ENCODE results near the gene RAB3GAP1. TPM values are rescaled to one million over a fixed set of nuclear protein-coding genes. Genes with fewer than 3 reads are reported as not detected.

The RAB3GAP1 gene
- total and polyA plus RNA-seq, 3 donors from 2014 or later, result 39.9 to 45.9 (median 40.5) TPM

DNA sequence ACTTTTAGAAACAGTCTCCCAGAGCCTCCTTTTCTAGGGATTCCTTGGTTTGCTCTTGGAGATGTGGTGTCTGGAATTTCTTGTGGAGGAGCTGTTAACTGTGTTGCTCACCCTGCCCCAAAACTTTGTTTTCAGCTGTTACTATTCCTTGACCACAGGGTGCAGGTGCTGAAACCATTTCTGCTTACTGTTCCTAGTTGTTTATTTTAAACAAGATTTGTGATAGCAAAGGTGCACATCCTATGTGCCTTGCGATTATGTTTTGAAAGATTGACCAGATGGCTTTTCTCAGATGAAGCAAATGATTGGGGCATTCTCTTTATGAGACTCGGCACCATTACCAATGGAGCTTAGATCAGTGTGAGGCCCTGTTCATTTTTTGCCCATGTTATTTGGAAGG is 111.2 kb downstream of the RAB3GAP1 start:
- 89% methylated on average over 2 of the region's 2 CpGs for WGBS, 2 donors
- no peak overlapping the region for H3K27ac ChIP-seq
- no peaks in the 10 kb centered on the region for H3K9me3 ChIP-seq
- intact Hi-C loops (cut with DNase I; ENCODE audit: low total_unique reads), result no loop called here
- H3K36me3 ChIP-seq (ENCODE audit: low read depth, missing control alignments), result no peaks in the 10 kb centered on the region
- H3K4me3 ChIP-seq, result no peak overlapping the region
- no peak for DNase-seq
- TF ChIP-seq, protein P1, sequence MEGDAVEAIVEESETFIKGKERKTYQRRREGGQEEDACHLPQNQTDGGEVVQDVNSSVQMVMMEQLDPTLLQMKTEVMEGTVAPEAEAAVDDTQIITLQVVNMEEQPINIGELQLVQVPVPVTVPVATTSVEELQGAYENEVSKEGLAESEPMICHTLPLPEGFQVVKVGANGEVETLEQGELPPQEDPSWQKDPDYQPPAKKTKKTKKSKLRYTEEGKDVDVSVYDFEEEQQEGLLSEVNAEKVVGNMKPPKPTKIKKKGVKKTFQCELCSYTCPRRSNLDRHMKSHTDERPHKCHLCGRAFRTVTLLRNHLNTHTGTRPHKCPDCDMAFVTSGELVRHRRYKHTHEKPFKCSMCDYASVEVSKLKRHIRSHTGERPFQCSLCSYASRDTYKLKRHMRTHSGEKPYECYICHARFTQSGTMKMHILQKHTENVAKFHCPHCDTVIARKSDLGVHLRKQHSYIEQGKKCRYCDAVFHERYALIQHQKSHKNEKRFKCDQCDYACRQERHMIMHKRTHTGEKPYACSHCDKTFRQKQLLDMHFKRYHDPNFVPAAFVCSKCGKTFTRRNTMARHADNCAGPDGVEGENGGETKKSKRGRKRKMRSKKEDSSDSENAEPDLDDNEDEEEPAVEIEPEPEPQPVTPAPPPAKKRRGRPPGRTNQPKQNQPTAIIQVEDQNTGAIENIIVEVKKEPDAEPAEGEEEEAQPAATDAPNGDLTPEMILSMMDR (IDR thresholded peaks at IDR 0.05), result no peak
- TF ChIP-seq POLR2A (IDR thresholded peaks at IDR 0.05), result no peak
- no peaks in the 10 kb centered on the region for H3K4me1 ChIP-seq
- H3K27me3 ChIP-seq, result no peaks in the 10 kb centered on the region

DNA sequence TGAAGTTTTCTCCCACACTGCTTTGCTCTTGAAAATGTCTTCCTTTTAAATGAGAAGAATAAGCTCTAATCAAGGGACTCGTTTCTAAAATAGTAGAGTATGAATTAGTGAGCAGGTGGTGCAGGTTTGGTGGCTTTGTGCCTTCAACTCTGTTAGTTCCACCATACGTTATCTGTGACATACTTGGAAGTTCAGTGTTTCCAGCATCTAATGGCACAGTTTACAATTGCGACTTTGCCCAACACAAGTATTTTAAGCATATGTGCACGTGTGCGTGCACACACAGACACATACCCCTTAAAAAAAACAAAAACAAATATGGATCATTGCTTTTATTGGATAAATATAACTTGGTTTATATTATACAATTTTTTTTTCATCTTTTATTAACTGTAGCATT is 111.8 kb downstream of the RAB3GAP1 start:
- Histone ChIP-seq H3K27ac (no peak overlapping the region), H3K9me3 (no peaks in the 10 kb centered on the region), H3K27me3 (no peaks in the 10 kb centered on the region), H3K4me3 (no peak overlapping the region), H3K4me1 (no peaks in the 10 kb centered on the region), H3K36me3 (ENCODE audit: low read depth, missing control alignments) (no peaks in the 10 kb centered on the region)
- TF ChIP-seq POLR2A (IDR thresholded peaks at IDR 0.05), result no peak
- TF ChIP-seq, protein P1 (IDR thresholded peaks at IDR 0.05), result no peak
- 93 to 94% methylated on average over 5 of the region's 5 CpGs for WGBS, 2 donors
- DNase-seq, result no peak
- intact Hi-C loops (cut with DNase I; ENCODE audit: low total_unique reads), result no loop called here

GRCh38 chr2:135164431-135164830 is 112.3 kb downstream of the RAB3GAP1 start:
- DNase-seq, result no peak
- Histone ChIP-seq H3K36me3 (ENCODE audit: low read depth, missing control alignments) (no peaks in the 10 kb centered on the region), H3K27me3 (no peaks in the 10 kb centered on the region), H3K9me3 (no peaks in the 10 kb centered on the region), H3K27ac (no peak overlapping the region), H3K4me1 (no peaks in the 10 kb centered on the region), H3K4me3 (no peak overlapping the region)
- intact Hi-C loops (cut with DNase I; ENCODE audit: low total_unique reads), result no loop called here
- WGBS, 2 donors, result 76 to 82% methylated on average over 3 of the region's 3 CpGs
- TF ChIP-seq POLR2A (IDR thresholded peaks at IDR 0.05), result no peak
- TF ChIP-seq, protein P1 (IDR thresholded peaks at IDR 0.05), result no peak

DNA sequence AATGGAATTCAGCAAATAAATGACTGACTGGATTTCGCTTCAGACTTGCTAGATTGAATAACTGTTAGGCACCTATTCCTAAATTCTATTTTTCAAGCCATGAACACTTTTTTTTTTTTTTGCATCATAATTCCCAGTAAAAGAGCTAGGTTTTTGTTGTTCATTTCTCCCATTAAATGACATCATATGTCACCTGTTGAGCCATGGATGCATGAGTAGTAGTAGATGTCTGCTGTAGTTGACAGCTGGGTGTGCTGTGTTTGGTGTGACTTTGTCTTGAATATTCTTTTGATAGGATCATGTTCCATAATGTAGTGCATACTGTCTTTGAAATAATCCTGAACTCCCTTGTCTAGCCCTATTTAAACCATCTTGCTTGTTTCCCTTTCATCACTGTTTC is 115.2 kb downstream of the RAB3GAP1 start:
- intact Hi-C loops (cut with DNase I; ENCODE audit: low total_unique reads), result no loop called here
- Histone ChIP-seq H3K36me3 (ENCODE audit: low read depth, missing control alignments) (no peaks in the 10 kb centered on the region), H3K4me1 (no peaks in the 10 kb centered on the region), H3K4me3 (no peak overlapping the region), H3K27ac (no peak overlapping the region), H3K9me3 (no peaks in the 10 kb centered on the region), H3K27me3 (no peaks in the 10 kb centered on the region)
- 94 to 97% methylated on average over 1 of the region's 1 CpG for WGBS, 2 donors
- TF ChIP-seq POLR2A (IDR thresholded peaks at IDR 0.05), result no peak
- TF ChIP-seq, protein P1 (IDR thresholded peaks at IDR 0.05), result no peak
- no peak for DNase-seq

DNA sequence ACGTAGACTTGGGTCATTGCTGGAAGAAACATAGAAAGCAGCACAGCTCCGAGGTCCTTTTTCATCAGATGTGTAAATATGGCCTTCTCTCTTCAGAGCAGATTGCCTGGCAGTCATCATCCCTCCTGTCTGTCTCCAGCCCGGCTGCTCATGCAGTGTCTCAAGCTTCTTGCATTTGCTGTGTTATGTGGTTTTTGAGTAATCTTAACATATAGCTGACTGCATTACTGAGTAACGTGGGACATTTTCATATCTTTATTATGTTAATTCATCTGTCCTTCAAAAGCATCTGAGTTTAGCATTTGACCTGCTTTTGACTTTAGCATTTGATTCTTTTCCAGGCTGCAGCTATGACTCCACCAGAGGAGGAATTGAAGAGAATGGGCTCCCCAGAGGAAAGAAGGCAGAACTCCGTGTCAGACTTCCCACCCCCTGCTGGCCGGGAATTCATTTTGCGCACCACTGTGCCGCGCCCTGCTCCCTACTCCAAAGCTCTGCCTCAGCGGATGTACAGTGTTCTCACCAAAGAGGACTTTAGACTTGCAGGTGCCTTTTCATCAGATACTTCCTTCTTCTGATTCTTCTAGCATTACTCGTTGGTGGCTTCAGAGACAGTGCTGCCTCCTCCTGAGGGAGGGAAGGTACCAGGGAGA is 116.2 kb downstream of the RAB3GAP1 start:
- no peak overlapping the region for H3K4me3 ChIP-seq
- H3K9me3 ChIP-seq, result no peaks in the 10 kb centered on the region
- no peak overlapping the region for H3K27ac ChIP-seq
- no peak for TF ChIP-seq POLR2A (IDR thresholded peaks at IDR 0.05)
- TF ChIP-seq, protein P1 (IDR thresholded peaks at IDR 0.05), result no peak
- no peak for DNase-seq
- H3K27me3 ChIP-seq, result no peaks in the 10 kb centered on the region
- 89 to 92% methylated on average over 11 of the region's 11 CpGs for WGBS, 2 donors
- H3K36me3 ChIP-seq (ENCODE audit: low read depth, missing control alignments), result no peaks in the 10 kb centered on the region
- intact Hi-C loops (cut with DNase I; ENCODE audit: low total_unique reads), result no loop called here
- no peaks in the 10 kb centered on the region for H3K4me1 ChIP-seq

Data from testis (tissue), 3 donors.